ENCODE measurements around the gene CYP39A1.
"Not testable (repeated sequence)": the region's sequence is repeated elsewhere in the genome, so short reads cannot be mapped to it uniquely, and the experiment has no call there.

The CYP39A1 gene

DNA sequence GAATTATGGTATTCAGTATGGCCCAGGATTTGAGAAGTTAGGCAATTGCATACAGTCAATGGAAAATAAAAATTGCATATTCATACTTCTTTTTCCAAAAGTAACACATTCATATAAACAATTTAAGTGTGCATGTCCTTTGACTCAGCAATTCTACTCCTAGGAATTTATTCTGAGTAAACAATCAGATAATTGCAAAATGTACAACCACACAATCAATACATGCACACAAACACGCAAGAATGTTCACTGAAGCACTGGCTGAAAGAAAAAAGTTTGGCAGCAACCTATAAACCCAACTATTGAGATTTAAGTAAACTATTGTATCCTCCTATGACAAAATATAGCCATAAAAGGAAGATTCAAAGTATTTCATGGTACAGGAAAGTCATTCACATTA, 1.6 kb downstream of the CYP39A1 start:
- TF ChIP-seq, protein P1, sequence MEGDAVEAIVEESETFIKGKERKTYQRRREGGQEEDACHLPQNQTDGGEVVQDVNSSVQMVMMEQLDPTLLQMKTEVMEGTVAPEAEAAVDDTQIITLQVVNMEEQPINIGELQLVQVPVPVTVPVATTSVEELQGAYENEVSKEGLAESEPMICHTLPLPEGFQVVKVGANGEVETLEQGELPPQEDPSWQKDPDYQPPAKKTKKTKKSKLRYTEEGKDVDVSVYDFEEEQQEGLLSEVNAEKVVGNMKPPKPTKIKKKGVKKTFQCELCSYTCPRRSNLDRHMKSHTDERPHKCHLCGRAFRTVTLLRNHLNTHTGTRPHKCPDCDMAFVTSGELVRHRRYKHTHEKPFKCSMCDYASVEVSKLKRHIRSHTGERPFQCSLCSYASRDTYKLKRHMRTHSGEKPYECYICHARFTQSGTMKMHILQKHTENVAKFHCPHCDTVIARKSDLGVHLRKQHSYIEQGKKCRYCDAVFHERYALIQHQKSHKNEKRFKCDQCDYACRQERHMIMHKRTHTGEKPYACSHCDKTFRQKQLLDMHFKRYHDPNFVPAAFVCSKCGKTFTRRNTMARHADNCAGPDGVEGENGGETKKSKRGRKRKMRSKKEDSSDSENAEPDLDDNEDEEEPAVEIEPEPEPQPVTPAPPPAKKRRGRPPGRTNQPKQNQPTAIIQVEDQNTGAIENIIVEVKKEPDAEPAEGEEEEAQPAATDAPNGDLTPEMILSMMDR (IDR thresholded peaks at IDR 0.05; ENCODE audit: insufficient read depth, missing control alignments): no peak
- no peak for DNase-seq (ENCODE audit: insufficient read length, low spot score)
- no peak for FAIRE-seq

DNA sequence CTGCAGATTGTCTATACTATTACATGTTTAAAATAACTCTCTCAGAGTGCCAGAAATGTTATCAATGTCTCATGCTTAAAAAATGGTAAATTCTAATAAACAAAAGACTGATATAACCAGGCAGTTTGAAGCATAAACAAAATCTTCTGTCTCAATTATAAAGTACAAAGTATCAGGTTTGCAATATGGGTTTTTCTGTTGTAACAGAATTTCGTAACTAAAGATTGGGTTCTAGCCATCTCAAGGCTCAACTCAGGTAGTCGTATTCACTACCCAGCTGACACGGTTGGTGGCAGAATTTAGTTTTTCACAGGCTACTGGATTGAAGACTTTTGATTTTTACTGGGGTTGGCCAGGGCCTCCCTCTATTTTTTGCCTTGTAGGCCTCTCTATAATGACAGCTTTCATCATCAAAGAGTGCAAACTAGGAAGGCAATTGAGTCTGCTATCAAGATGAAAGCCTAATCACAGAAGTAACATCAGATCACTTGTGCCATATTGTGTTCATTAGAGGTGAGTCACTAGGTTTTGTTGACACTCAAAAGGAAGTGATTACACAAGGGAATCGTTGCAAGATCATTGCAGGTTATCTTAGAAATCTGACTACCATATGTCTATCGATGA, 3.6 kb downstream of the CYP39A1 start:
- FAIRE-seq (no peak), DNase-seq (ENCODE audit: insufficient read length, low spot score) (no peak)
- TF ChIP-seq, protein P1 (IDR thresholded peaks at IDR 0.05; ENCODE audit: insufficient read depth, missing control alignments): no peak

DNA sequence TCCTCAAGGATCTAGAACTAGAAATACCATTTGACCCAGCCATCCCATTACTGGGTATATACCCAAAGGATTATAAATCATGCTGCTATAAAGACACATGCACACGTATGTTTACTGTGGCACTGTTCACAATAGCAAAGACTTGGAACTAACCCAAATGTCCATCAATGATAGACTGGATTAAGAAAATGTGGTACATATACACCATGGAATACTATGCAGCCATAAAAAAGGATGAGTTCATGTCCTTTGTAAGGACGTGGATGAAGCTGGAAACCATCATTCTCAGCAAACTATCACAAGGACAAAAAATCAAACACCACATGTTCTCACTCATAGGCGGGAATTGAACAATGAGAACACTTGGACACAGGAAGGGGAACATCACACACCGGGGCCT, 4.5 kb downstream of the CYP39A1 start:
- DNase-seq (ENCODE audit: insufficient read length, low spot score); FAIRE-seq: not testable (repeated sequence)

DNA sequence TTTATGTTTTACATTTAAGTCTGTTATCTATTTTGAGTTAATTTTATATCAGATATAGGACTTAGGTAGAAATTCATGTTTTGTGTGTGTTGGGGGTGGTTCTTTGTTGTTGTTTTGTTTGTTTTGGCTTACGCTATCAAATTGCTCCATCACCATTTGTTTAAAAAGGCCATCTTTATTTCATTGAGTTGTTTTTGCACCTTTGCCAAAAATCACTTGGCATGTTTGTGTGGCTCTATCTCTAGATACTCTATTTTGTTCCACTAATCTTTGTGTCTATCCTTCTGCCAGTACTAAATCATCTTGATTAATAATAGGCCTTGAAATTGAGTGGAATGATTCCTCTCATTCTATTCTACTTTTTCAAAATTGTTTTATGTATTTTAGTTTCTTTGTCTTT, 7.4 kb downstream of the CYP39A1 start:
- FAIRE-seq (no peak), DNase-seq (ENCODE audit: insufficient read length, low spot score) (no peak)
- TF ChIP-seq, protein P1 (IDR thresholded peaks at IDR 0.05; ENCODE audit: insufficient read depth, missing control alignments): no peak

DNA sequence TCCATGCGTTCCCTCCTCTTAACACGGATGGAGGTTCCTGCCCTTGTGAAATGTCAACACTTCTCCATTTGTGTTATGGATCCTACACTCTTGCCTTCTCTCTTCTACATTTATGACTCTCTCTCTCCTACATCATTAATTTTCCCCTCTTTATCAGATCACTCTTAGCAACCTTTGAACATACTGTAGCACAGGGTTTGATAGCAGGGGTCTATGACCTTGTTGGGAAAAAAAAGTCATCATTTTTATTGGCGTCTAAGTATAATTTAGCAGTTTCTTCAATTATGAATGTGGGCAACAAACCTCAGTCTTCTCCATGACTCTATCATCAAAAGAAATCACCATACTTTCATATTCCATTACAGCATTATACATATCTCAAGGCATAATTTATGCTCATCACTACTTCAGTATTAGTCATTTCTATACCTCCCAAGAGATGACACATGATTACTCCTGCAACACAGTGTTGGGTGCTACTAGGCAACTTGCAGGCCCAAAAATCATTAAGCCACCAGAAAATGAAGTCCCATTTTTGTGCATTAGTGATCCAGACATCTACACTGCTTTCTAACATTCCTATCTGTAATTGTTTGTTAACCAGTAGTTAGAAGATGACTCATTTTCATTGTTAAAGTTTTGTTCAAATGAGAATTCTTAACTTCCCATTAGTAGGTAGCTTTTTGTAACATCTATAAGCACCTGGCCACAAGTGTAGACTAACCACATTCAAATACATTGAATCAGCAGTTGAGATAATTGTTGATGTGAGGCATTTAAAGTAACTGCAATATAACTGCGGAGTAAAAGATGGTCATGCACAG, 9.5 kb downstream of the CYP39A1 start:
- FAIRE-seq: no peak
- TF ChIP-seq, protein P1 (IDR thresholded peaks at IDR 0.05; ENCODE audit: insufficient read depth, missing control alignments): no peak

DNA sequence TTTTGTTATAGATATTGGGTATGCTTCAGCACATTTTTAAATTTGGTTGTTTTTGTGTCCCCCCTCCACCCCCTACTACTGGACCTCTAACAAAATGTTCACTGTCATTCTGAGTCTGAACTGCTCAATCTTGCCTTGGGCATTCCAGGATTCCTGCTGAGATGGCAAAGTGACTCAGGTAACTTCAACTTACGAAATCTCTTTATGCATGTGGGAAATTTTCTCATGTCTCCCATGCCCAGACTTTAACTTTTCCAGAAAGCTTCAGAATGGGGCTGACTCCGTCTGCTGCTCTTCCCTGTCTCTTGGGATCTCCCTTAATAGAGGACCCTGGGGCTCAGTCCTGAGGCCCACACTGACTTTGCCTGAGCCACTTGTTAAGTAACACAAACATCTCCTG, 14.0 kb downstream of the CYP39A1 start:
- TF ChIP-seq, protein P1 (IDR thresholded peaks at IDR 0.05; ENCODE audit: insufficient read depth, missing control alignments): no peak
- FAIRE-seq (no peak), DNase-seq (ENCODE audit: insufficient read length, low spot score) (no peak)

More for the DNA sequence above, 9.5 kb downstream of the CYP39A1 start:
- DNase-seq (ENCODE audit: insufficient read length, low spot score): no peak

DNA sequence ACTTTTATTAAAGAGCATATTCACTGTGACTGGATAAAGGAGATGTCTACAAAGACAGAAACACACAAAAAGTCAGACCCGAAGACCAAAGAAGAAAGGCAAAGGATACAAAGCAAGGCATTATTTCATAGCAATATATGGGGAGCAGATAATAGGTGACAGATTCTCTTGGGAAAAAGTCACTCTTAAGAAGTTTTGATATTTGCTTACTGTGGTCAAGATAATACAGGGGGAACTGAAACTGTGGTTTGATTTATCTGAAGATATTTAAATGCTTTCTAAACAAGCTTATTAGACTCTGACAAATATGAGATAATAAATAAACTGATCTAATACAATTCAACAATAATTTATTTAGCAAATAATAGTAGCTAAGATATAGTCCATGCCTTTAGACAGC, 14.7 kb downstream of the CYP39A1 start:
- no peak for DNase-seq (ENCODE audit: insufficient read length, low spot score)
- FAIRE-seq: no peak
- TF ChIP-seq, protein P1 (IDR thresholded peaks at IDR 0.05; ENCODE audit: insufficient read depth, missing control alignments): no peak
